Stimulated activated CD8-positive, alpha-beta memory T cell treated with anti-CD3 and anti-CD28 coated beads, Interleukin-15, amount 100 ng/mL, for 24 hours (primary cell): ENCODE data around the gene FUNDC2.

Experiments used
- DNase-seq: peaks from one replicate; pipeline ENCODE4 v3.0.0-alpha.2; 2020; ENCODE audit warnings: low read depth

FUNDC2 gene

GRCh38 chrX:155023907-155024833 is 2.5 kb upstream of the FUNDC2 start:
- DNase-seq, result no peak

GRCh38 chrX:155026420-155026726 is 271 bp upstream of the FUNDC2 start:
- no peak for DNase-seq

GRCh38 chrX:155027509-155028066 is 944 bp downstream of the FUNDC2 start:
- DNase-seq, result no peak

GRCh38 chrX:155028129-155028528 is 1.5 kb downstream of the FUNDC2 start:
- no peak for DNase-seq

- no peak for DNase-seq
Measured at GRCh38 chrX:155028877-155029291, 2.2 kb downstream of the FUNDC2 start.

GRCh38 chrX:155031657-155032056 is 5.0 kb downstream of the FUNDC2 start:
- DNase-seq, result no peak

- DNase-seq, result no peak
Measured at GRCh38 chrX:155035688-155036087, 9.0 kb downstream of the FUNDC2 start.

- DNase-seq, result no peak
Measured at GRCh38 chrX:155046129-155046810, 19.6 kb downstream of the FUNDC2 start.

GRCh38 chrX:155046811-155047528 is 20.3 kb downstream of the FUNDC2 start:
- no peak for DNase-seq

GRCh38 chrX:155048977-155049619 is 22.5 kb downstream of the FUNDC2 start:
- no peak for DNase-seq

GRCh38 chrX:155052738-155053498 is 26.3 kb downstream of the FUNDC2 start:
- no peak for DNase-seq

GRCh38 chrX:155053656-155054055 is 27.0 kb downstream of the FUNDC2 start:
- DNase-seq, result no peak

GRCh38 chrX:155054255-155054654 is 27.6 kb downstream of the FUNDC2 start:
- no peak for DNase-seq

GRCh38 chrX:155055494-155055893 is 28.9 kb downstream of the FUNDC2 start:
- DNase-seq, result no peak

- no peak for DNase-seq
Measured at GRCh38 chrX:155056471-155056870, 29.8 kb downstream of the FUNDC2 start.

- DNase-seq, result no peak
Measured at GRCh38 chrX:155056877-155057792, 30.5 kb downstream of the FUNDC2 start.

GRCh38 chrX:155061760-155062159 is 35.1 kb downstream of the FUNDC2 start:
- no peak for DNase-seq

GRCh38 chrX:155065035-155065734 is 38.5 kb downstream of the FUNDC2 start:
- no peak for DNase-seq

- DNase-seq, result no peak
Measured at GRCh38 chrX:155068165-155068564, 41.5 kb downstream of the FUNDC2 start.
